ENCODE results near the gene CELF2.

CELF2 gene

GRCh38 chr10:11106621-11107374 lies 89.1 kb downstream of the CELF2 start:
- no peak for TF ChIP-seq CTCF (IDR thresholded peaks at IDR 0.05; ENCODE audit: extremely low read depth, insufficient read depth, missing control alignments)
- no peak for DNase-seq (ENCODE audit: low spot score)

GRCh38 chr10:11107948-11108347 lies 90.3 kb downstream of the CELF2 start:
- in situ Hi-C loops (cut with MboI; ENCODE audit: low pct_unique_long_range_greater_than_20kb, low sequenced_read_pairs, unreplicated experiment), result no loop called here
- DNase-seq (ENCODE audit: low spot score), result no peak
- no peak for TF ChIP-seq CTCF (IDR thresholded peaks at IDR 0.05; ENCODE audit: extremely low read depth, insufficient read depth, missing control alignments)

More at GRCh38 chr10:11106621-11107374, 89.1 kb downstream of the CELF2 start:
- in situ Hi-C loops (cut with MboI; ENCODE audit: low pct_unique_long_range_greater_than_20kb, low sequenced_read_pairs, unreplicated experiment), result no loop called here

GRCh38 chr10:11108356-11108755 lies 90.7 kb downstream of the CELF2 start:
- no peak for TF ChIP-seq CTCF (IDR thresholded peaks at IDR 0.05; ENCODE audit: extremely low read depth, insufficient read depth, missing control alignments)
- in situ Hi-C loops (cut with MboI; ENCODE audit: low pct_unique_long_range_greater_than_20kb, low sequenced_read_pairs, unreplicated experiment), result no loop called here
- no peak for DNase-seq (ENCODE audit: low spot score)

- DNase-seq (ENCODE audit: low spot score), result no peak
- in situ Hi-C loops (cut with MboI; ENCODE audit: low pct_unique_long_range_greater_than_20kb, low sequenced_read_pairs, unreplicated experiment), result no loop called here
- no peak for TF ChIP-seq CTCF (IDR thresholded peaks at IDR 0.05; ENCODE audit: extremely low read depth, insufficient read depth, missing control alignments)
These were observed 91.9 kb downstream of the CELF2 start for GRCh38 chr10:11109590-11109989.

- in situ Hi-C loops (cut with MboI; ENCODE audit: low pct_unique_long_range_greater_than_20kb, low sequenced_read_pairs, unreplicated experiment), result no loop called here
- no peak for TF ChIP-seq CTCF (IDR thresholded peaks at IDR 0.05; ENCODE audit: extremely low read depth, insufficient read depth, missing control alignments)
- DNase-seq (ENCODE audit: low spot score), result no peak
These were observed 92.9 kb downstream of the CELF2 start for GRCh38 chr10:11110539-11110938.

- no peak for TF ChIP-seq CTCF (IDR thresholded peaks at IDR 0.05; ENCODE audit: extremely low read depth, insufficient read depth, missing control alignments)
- in situ Hi-C loops (cut with MboI; ENCODE audit: low pct_unique_long_range_greater_than_20kb, low sequenced_read_pairs, unreplicated experiment), result no loop called here
- DNase-seq (ENCODE audit: low spot score), result no peak
These were observed 93.8 kb downstream of the CELF2 start for GRCh38 chr10:11111490-11111889.

Measured in GM13977 (cell line).